Stimulated activated CD8-positive, alpha-beta memory T cell treated with anti-CD3 and anti-CD28 coated beads, Interleukin-12 subunit alpha, Interleukin-12 subunit beta, amount 100 ng/mL, for 4 hours (primary cell): ENCODE measurements around the gene AGTPBP1.
"Not testable (repeated sequence)": the region's sequence is repeated elsewhere in the genome, so short reads cannot be mapped to it uniquely, and the experiment has no call there.

Source experiments
- DNase-seq: peaks from one replicate; pipeline ENCODE4 v3.0.0-alpha.2; 2020; ENCODE audit warnings: low read depth

The AGTPBP1 gene

GRCh38 chr9:85719411-85719810, 22.3 kb downstream of the AGTPBP1 start:
- not testable (repeated sequence) for DNase-seq

GRCh38 chr9:85717818-85718217, 23.9 kb downstream of the AGTPBP1 start:
- not testable (repeated sequence) for DNase-seq

- DNase-seq, result no peak
Measured at GRCh38 chr9:85717220-85717619, 24.5 kb downstream of the AGTPBP1 start.

GRCh38 chr9:85716031-85716877, 25.5 kb downstream of the AGTPBP1 start:
- no peak for DNase-seq

- DNase-seq, result no peak
Measured at GRCh38 chr9:85715587-85715986, 26.2 kb downstream of the AGTPBP1 start.

- DNase-seq, result no peak
Measured at GRCh38 chr9:85713897-85714296, 27.9 kb downstream of the AGTPBP1 start.

GRCh38 chr9:85704744-85705143, 37.0 kb downstream of the AGTPBP1 start:
- no peak for DNase-seq

- DNase-seq, result no peak
Measured at GRCh38 chr9:85703398-85703797, 38.4 kb downstream of the AGTPBP1 start.

GRCh38 chr9:85702726-85703289, 38.9 kb downstream of the AGTPBP1 start:
- no peak for DNase-seq

GRCh38 chr9:85702191-85702590, 39.6 kb downstream of the AGTPBP1 start:
- no peak for DNase-seq

- DNase-seq, result no peak
Measured at GRCh38 chr9:85700330-85700729, 41.4 kb downstream of the AGTPBP1 start.

GRCh38 chr9:85688361-85688760, 53.4 kb downstream of the AGTPBP1 start:
- DNase-seq, result no peak

GRCh38 chr9:85685081-85685480, 56.7 kb downstream of the AGTPBP1 start:
- no peak for DNase-seq

- no peak for DNase-seq
Measured at GRCh38 chr9:85676790-85677189, 65.0 kb downstream of the AGTPBP1 start.

- DNase-seq, result no peak
Measured at GRCh38 chr9:85667374-85667773, 74.4 kb downstream of the AGTPBP1 start.

GRCh38 chr9:85666086-85666485, 75.7 kb downstream of the AGTPBP1 start:
- DNase-seq, result no peak

- DNase-seq, result no peak
Measured at GRCh38 chr9:85662573-85662972, 79.2 kb downstream of the AGTPBP1 start.

GRCh38 chr9:85658716-85659115, 83.0 kb downstream of the AGTPBP1 start:
- DNase-seq, result no peak

GRCh38 chr9:85653153-85653552, 88.6 kb downstream of the AGTPBP1 start:
- no peak for DNase-seq

- DNase-seq, result no peak
Measured at GRCh38 chr9:85647571-85647970, 94.2 kb downstream of the AGTPBP1 start.

GRCh38 chr9:85645909-85646627, 95.7 kb downstream of the AGTPBP1 start:
- no peak for DNase-seq

GRCh38 chr9:85640425-85640824, 101.3 kb downstream of the AGTPBP1 start:
- DNase-seq, result no peak

GRCh38 chr9:85639675-85640186, 102.0 kb downstream of the AGTPBP1 start:
- no peak for DNase-seq
